ENCODE data around the gene C1S.
"Not testable (repeated sequence)": the region's sequence is repeated elsewhere in the genome, so short reads cannot be mapped to it uniquely, and the experiment has no call there.

The C1S gene

GRCh38 chr12:7060353-7060954 is at the start of gene C1S:
C1S (plus strand) TSS chr12:7060718; CDS start chr12:7061913, 1,195 bp downstream.
- Mint-ChIP-seq H3K4me3 (no peak within 1 kb of the TSS), H3K4me1 (no peaks in the 10 kb centered on the region), H3K27ac (no peak within 1 kb of the TSS), H3K27me3 (peaks cover 4% of the 10 kb centered on the region), H3K9me3 (no peaks in the 10 kb centered on the region), H3K36me3 (no peaks in the 10 kb centered on the region)

DNA sequence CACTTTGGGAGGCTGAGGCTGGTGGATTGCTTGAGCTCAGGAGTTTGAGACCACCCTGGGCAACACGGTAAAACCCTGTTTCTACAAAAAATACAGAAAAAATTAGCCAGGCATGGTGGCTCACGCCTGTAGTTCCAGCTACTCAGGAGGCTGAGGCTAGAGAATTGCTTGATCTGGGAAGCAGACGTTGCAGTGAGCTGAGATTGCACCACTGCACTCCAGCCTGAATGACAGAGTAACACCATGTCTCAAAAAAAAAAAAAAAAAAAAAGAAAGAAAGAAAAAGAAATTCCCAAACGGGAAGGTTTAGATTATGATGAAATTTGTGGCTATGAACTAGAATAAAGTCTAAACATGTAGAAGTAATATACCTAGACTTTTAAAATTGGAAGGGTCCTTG is 49.1 kb upstream of the C1S start:
- not testable (repeated sequence) for H3K4me3 Mint-ChIP-seq

GRCh38 chr12:7012024-7012607 is 48.4 kb upstream of the C1S start:
- Mint-ChIP-seq H3K4me1 (peaks cover 55% of the 10 kb centered on the region), H3K36me3 (peaks cover 4% of the 10 kb centered on the region), H3K27me3 (no peaks in the 10 kb centered on the region), H3K27ac (no peak overlapping the region), H3K4me3 (no peak overlapping the region), H3K9me3 (no peaks in the 10 kb centered on the region)

More for the DNA sequence above, 49.1 kb upstream of the C1S start:
- not testable (repeated sequence) for H3K36me3 Mint-ChIP-seq, H3K27me3 Mint-ChIP-seq, H3K27ac Mint-ChIP-seq, H3K9me3 Mint-ChIP-seq
- peaks cover 48% of the 10 kb centered on the region for H3K4me1 Mint-ChIP-seq

DNA sequence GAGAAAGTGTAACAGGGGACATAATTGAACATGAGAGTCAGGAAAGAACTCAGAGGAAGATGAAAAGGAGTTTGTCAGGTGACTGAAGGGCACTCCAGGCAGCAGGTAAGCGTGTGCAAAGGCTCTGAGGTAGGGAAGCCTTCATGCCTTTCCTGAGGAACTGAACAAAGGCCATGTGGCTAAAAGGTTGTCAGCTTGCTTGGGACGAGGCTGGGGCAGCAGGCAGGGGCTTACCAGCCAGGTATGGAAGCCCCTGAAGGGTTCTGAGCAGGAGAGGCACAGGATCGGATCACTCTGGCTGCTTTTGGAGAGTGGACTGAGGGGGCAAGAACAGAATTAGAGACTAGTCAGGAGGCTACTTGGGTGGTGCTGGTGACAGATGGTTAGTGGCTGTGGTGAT is 47.4 kb upstream of the C1S start:
- Mint-ChIP-seq H3K4me3 (no peak overlapping the region), H3K27me3 (no peaks in the 10 kb centered on the region), H3K27ac (no peak overlapping the region), H3K36me3 (peaks cover 4% of the 10 kb centered on the region), H3K4me1 (peaks cover 57% of the 10 kb centered on the region), H3K9me3 (no peaks in the 10 kb centered on the region)

- Mint-ChIP-seq H3K4me1 (peaks cover 44% of the 10 kb centered on the region), H3K27me3 (no peaks in the 10 kb centered on the region), H3K36me3 (peaks cover 2% of the 10 kb centered on the region), H3K4me3 (peak overlapping the region; percentile 56), H3K27ac (peak overlapping the region; percentile 19), H3K9me3 (no peaks in the 10 kb centered on the region)
Observed at GRCh38 chr12:7015555-7016370, 44.8 kb upstream of the C1S start.

GRCh38 chr12:7016958-7017571 is 43.5 kb upstream of the C1S start:
- Mint-ChIP-seq H3K27ac (no peak overlapping the region), H3K4me1 (peaks cover 44% of the 10 kb centered on the region), H3K4me3 (peak overlapping the region; percentile 93), H3K9me3 (no peaks in the 10 kb centered on the region), H3K36me3 (peaks cover 2% of the 10 kb centered on the region), H3K27me3 (no peaks in the 10 kb centered on the region)

DNA sequence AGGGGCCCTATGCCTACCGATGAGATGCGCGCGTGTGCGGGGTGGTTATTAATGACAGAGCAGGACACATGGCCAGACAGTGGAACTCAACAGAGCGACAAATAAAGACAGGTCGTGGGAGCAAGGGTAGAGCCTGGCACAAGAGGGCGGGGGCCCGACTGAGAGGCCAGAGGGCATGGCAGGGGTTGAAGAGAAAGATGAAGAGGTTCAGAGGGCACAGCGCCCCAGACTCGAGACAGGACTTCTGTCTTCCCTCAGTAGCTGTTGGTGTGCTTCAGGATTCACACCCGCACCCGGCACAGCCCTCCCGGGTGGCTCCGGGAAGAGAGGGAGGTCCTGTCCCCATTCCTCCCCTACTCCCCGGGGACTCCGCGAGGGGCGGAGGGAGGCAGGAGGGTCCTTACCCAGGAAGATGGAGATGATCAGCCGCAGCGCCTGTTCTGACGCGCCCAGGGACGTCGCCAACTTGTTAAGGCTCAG is 42.6 kb upstream of the C1S start:
- peaks cover 2% of the 10 kb centered on the region for H3K36me3 Mint-ChIP-seq
- no peaks in the 10 kb centered on the region for H3K9me3 Mint-ChIP-seq
- H3K4me3 Mint-ChIP-seq, result peak overlapping the region; percentile 93
- peak overlapping the region; percentile 59 for H3K27ac Mint-ChIP-seq
- no peaks in the 10 kb centered on the region for H3K27me3 Mint-ChIP-seq
- H3K4me1 Mint-ChIP-seq, result peaks cover 43% of the 10 kb centered on the region

GRCh38 chr12:7018350-7019042 is 42.0 kb upstream of the C1S start, which contains the start of gene LPCAT3:
LPCAT3 (minus strand) TSS chr12:7018476; CDS start chr12:7018424, 52 bp downstream.
- Mint-ChIP-seq H3K27ac (peak within 1 kb of the TSS; percentile 59), H3K9me3 (no peaks in the 10 kb centered on the region), H3K36me3 (peaks cover 2% of the 10 kb centered on the region), H3K27me3 (no peaks in the 10 kb centered on the region), H3K4me3 (peak within 1 kb of the TSS; percentile 93), H3K4me1 (peaks cover 37% of the 10 kb centered on the region)

GRCh38 chr12:7019043-7019569 is 41.4 kb upstream of the C1S start:
- Mint-ChIP-seq H3K27me3 (no peaks in the 10 kb centered on the region), H3K4me3 (peak overlapping the region; percentile 93), H3K36me3 (no peaks in the 10 kb centered on the region), H3K4me1 (peaks cover 31% of the 10 kb centered on the region), H3K9me3 (no peaks in the 10 kb centered on the region), H3K27ac (no peak overlapping the region)

DNA sequence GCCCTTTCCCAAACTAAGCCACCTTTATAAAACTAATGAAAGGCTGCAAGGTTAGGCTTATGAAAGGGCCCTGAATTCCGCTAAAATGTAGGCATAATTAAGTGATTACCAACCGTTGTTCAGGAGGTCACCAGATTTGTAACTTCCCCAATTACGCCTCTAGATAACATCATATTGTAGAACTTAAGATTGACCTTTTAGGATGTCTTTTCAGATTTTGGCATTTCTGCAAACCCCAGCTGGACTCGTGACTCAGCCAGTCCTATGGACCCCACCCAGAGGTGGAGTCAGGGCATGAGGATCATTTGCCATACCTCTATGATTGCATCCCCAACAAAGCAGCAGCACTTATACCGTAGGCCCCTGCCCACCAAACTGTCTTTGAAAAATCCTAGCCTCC is 38.6 kb upstream of the C1S start:
- H3K9me3 Mint-ChIP-seq, result no peaks in the 10 kb centered on the region
- H3K27me3 Mint-ChIP-seq, result no peaks in the 10 kb centered on the region
- H3K27ac Mint-ChIP-seq, result no peak overlapping the region
- H3K36me3 Mint-ChIP-seq, result no peaks in the 10 kb centered on the region
- no peak overlapping the region for H3K4me3 Mint-ChIP-seq
- H3K4me1 Mint-ChIP-seq, result peaks cover 12% of the 10 kb centered on the region

DNA sequence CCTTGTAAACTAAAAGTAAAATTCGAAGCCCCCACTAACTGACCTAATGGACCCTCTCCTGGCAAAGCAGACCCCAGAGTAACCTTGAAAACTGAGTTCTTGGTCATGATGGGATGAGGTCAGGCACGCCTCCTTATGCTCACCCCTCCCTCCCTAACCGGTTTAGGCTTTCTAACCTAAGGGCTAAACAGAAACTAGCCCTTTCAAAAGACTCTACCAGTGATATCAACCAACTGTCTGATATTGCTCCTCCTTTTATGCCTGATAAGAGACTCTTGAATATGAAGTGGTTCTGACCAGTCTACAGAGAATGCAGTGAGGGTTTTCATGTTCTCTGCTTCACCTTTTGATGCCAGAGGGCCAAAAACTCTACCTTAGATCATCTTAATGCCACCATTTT is 37.4 kb upstream of the C1S start:
- Mint-ChIP-seq H3K36me3 (no peaks in the 10 kb centered on the region), H3K27me3 (no peaks in the 10 kb centered on the region), H3K9me3 (no peaks in the 10 kb centered on the region), H3K27ac (no peak overlapping the region), H3K4me1 (peaks cover 4% of the 10 kb centered on the region), H3K4me3 (no peak overlapping the region)

DNA sequence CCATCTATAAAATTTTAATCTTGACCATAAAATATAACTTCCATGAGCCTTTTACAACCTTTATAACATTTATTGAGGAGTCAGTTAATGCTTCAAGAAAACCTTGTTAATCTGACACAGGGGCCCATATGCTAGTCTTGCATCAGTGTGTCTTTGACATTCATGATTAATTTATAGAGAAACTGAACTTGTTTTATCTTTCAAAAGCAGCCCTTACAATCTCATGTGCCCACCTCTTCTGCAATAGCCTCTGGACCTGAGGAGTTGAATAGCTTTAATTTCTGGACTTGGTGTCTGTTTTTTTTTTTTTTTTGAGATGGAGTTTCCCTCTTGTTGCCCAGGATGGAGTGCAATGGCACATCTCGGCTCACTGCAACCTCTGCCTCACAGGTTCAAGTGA is 33.7 kb upstream of the C1S start:
- Mint-ChIP-seq H3K27ac (no peak overlapping the region), H3K4me1 (no peaks in the 10 kb centered on the region), H3K36me3 (no peaks in the 10 kb centered on the region), H3K9me3 (no peaks in the 10 kb centered on the region), H3K27me3 (no peaks in the 10 kb centered on the region), H3K4me3 (no peak overlapping the region)

GRCh38 chr12:7031306-7031705 is 29.2 kb upstream of the C1S start:
- H3K27ac Mint-ChIP-seq, result no peak overlapping the region
- H3K36me3 Mint-ChIP-seq, result no peaks in the 10 kb centered on the region
- no peaks in the 10 kb centered on the region for H3K9me3 Mint-ChIP-seq
- H3K4me3 Mint-ChIP-seq, result no peak overlapping the region
- no peaks in the 10 kb centered on the region for H3K27me3 Mint-ChIP-seq
- no peaks in the 10 kb centered on the region for H3K4me1 Mint-ChIP-seq

DNA sequence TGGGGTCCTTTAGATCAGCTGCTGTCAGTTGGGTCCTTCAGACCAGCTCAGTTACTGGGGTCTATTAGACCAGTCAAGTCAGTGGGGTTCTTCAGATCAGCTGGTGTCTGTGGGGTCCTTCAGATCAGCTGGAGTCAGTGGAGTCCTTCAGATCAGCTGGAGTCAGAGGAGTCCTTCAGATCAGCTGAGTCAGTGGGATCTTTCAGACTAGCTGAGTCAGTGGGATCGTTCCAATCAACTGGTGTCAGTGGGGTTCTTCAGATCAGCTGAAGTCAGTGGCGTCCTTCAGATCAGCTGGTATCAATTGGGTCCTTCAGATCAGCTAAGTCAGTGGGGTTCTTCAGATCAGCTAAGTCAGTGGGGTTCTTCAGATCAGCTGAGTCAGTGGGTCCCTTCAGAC is 27.5 kb upstream of the C1S start:
- Mint-ChIP-seq H3K4me3 (no peak overlapping the region), H3K4me1 (no peaks in the 10 kb centered on the region), H3K27me3 (no peaks in the 10 kb centered on the region), H3K27ac (no peak overlapping the region), H3K36me3 (no peaks in the 10 kb centered on the region), H3K9me3 (no peaks in the 10 kb centered on the region)

- H3K9me3 Mint-ChIP-seq, result no peaks in the 10 kb centered on the region
- no peaks in the 10 kb centered on the region for H3K36me3 Mint-ChIP-seq
- no peak overlapping the region for H3K4me3 Mint-ChIP-seq
- H3K4me1 Mint-ChIP-seq, result no peaks in the 10 kb centered on the region
- H3K27me3 Mint-ChIP-seq, result no peaks in the 10 kb centered on the region
- no peak overlapping the region for H3K27ac Mint-ChIP-seq
Observed at GRCh38 chr12:7034464-7034863, 26.1 kb upstream of the C1S start.
